H9 (cell line): Measurements from ENCODE around the gene THRB. TPM values are rescaled to one million over a fixed set of nuclear protein-coding genes. Genes with fewer than 3 reads are reported as not detected.

Experiments used
- DNase-seq: peaks from one replicate; pipeline ENCODE4 v3.0.0-alpha.2; 2017
- H2AFZ ChIP-seq: one replicate; pipeline ENCODE4 v1.6.1; 2013; ENCODE audit warnings: mild to moderate bottlenecking, low read length, control low read depth, moderate library complexity
- H2AK5ac ChIP-seq: 2 replicates; pipeline ENCODE4 v1.6.1; 2013; ENCODE audit warnings: low read length, control low read depth, mixed read lengths; ENCODE audit not compliant: insufficient read length
- H2BK120ac ChIP-seq: one replicate; pipeline ENCODE4 v1.6.1; 2013; ENCODE audit warnings: low read depth, mild to moderate bottlenecking, low read length, control low read depth, inconsistent platforms; ENCODE audit not compliant: poor library complexity, severe bottlenecking
- H2BK12ac ChIP-seq: 2 replicates; pipeline ENCODE4 v1.6.1; 2013; ENCODE audit warnings: low read length, control low read depth, mixed read lengths, low read depth; ENCODE audit not compliant: insufficient read length
- H2BK15ac ChIP-seq: 2 replicates; pipeline ENCODE4 v1.6.1; 2013; ENCODE audit warnings: low read depth, low read length, control low read depth
- H2BK20ac ChIP-seq: one replicate; pipeline ENCODE4 v1.6.1; 2013; ENCODE audit warnings: low read depth, mild to moderate bottlenecking, low read length, control low read depth, inconsistent platforms; ENCODE audit not compliant: poor library complexity, severe bottlenecking
- H2BK5ac ChIP-seq: 2 replicates; pipeline ENCODE4 v1.6.1; 2013; ENCODE audit warnings: low read length, control low read depth, mixed read lengths; ENCODE audit not compliant: insufficient read length
- H3K14ac ChIP-seq: 2 replicates; pipeline ENCODE4 v1.6.1; 2013; ENCODE audit warnings: low read length, control low read depth; ENCODE audit not compliant: insufficient read depth
- H3K18ac ChIP-seq: 2 replicates; pipeline ENCODE4 v1.6.1; 2013; ENCODE audit warnings: low read depth, mild to moderate bottlenecking, mixed read lengths, low read length, control low read depth; ENCODE audit not compliant: insufficient read length
- H3K23ac ChIP-seq: 2 replicates; pipeline ENCODE4 v1.6.1; 2013; ENCODE audit warnings: low read length, control low read depth, mixed read lengths, low read depth; ENCODE audit not compliant: insufficient read length
- H3K23me2 ChIP-seq: 2 replicates; pipeline ENCODE4 v1.6.1; 2013; ENCODE audit warnings: low read depth, mild to moderate bottlenecking, mixed read lengths, low read length, control low read depth; ENCODE audit not compliant: insufficient read length, poor library complexity, severe bottlenecking
- H3K27ac ChIP-seq: 2 replicates; pipeline ENCODE4 v1.5.1; 2013; ENCODE audit warnings: low read length, control low read depth, mixed read lengths, low read depth; ENCODE audit not compliant: insufficient read length
- H3K27me3 ChIP-seq: 2 replicates; pipeline ENCODE4 v1.6.1; 2013; ENCODE audit warnings: low read length, control low read depth, inconsistent platforms; ENCODE audit not compliant: insufficient read depth
- H3K4ac ChIP-seq: 2 replicates; pipeline ENCODE4 v1.6.1; 2013; ENCODE audit warnings: low read depth, mild to moderate bottlenecking, control low read depth, inconsistent platforms, low read length, moderate library complexity
- H3K4me1 ChIP-seq: 2 replicates; pipeline ENCODE4 v1.6.1; 2013; ENCODE audit warnings: low read length, control low read depth, inconsistent platforms; ENCODE audit not compliant: insufficient read depth
- H3K4me2 ChIP-seq: 2 replicates; pipeline ENCODE4 v1.6.1; 2013; ENCODE audit warnings: low read length, control low read depth, mixed read lengths; ENCODE audit not compliant: insufficient read length, insufficient read depth
- H3K56ac ChIP-seq: 2 replicates; pipeline ENCODE4 v1.6.1; 2013; ENCODE audit warnings: low read depth, mild to moderate bottlenecking, mixed read lengths, low read length, control low read depth; ENCODE audit not compliant: insufficient read length
- H3K79me1 ChIP-seq: 2 replicates; pipeline ENCODE4 v1.6.1; 2013; ENCODE audit warnings: low read depth, mild to moderate bottlenecking, moderate library complexity, low read length, control low read depth, inconsistent platforms; ENCODE audit not compliant: insufficient read depth, poor library complexity, severe bottlenecking
- H3K79me2 ChIP-seq: 2 replicates; pipeline ENCODE4 v1.6.1; 2013; ENCODE audit warnings: low read length, control low read depth, inconsistent platforms; ENCODE audit not compliant: insufficient read depth
- H3K9ac ChIP-seq: 2 replicates; pipeline ENCODE4 v1.6.1; 2013; ENCODE audit warnings: low read length, control low read depth, mixed read lengths; ENCODE audit not compliant: insufficient read length; ENCODE audit errors: extremely low read depth
- H3K9me3 ChIP-seq: one replicate; pipeline ENCODE4 v1.6.1; 2013; ENCODE audit warnings: low read depth, low read length, inconsistent platforms; ENCODE audit not compliant: control insufficient read depth
- H3T11ph ChIP-seq: one replicate; pipeline ENCODE4 v1.6.1; 2013; ENCODE audit warnings: mild to moderate bottlenecking, low read length, control low read depth, inconsistent platforms
- H4K20me1 ChIP-seq: one replicate; pipeline ENCODE4 v1.6.1; 2013; ENCODE audit not compliant: control insufficient read depth, insufficient read length, insufficient read depth
- H4K5ac ChIP-seq: 2 replicates; pipeline ENCODE4 v1.6.1; 2013; ENCODE audit warnings: low read depth, mild to moderate bottlenecking, mixed read lengths, low read length, control low read depth; ENCODE audit not compliant: insufficient read length
- H4K8ac ChIP-seq: replicated peaks from 2 replicates; pipeline ENCODE4 v1.6.1; 2013; ENCODE audit warnings: low read length, control low read depth, mixed read lengths, low read depth; ENCODE audit not compliant: insufficient read length
- H4K91ac ChIP-seq: 2 replicates; pipeline ENCODE4 v1.6.1; 2013; ENCODE audit warnings: low read depth, mild to moderate bottlenecking, moderate library complexity, mixed read lengths, low read length, control low read depth; ENCODE audit not compliant: insufficient read length
- H3K27ac Mint-ChIP-seq, 3 experiments: 2 replicates in 2 of 3; 3 replicates in 1 of 3; pipeline ENCODE4 v1.8.0; 2020 to 2021; ENCODE audit warnings: mixed read lengths in 3 of 3, mild to moderate bottlenecking in 1 of 3, moderate library complexity in 1 of 3
- H3K27me3 Mint-ChIP-seq: 2 replicates; pipeline ENCODE4 v1.8.0; 2021; ENCODE audit warnings: low read depth, mild to moderate bottlenecking, moderate library complexity, mixed read lengths
- H3K36me3 Mint-ChIP-seq, 3 experiments: 2 replicates in 2 of 3; 3 replicates in 1 of 3; pipeline ENCODE4 v1.8.0; 2020 to 2021; ENCODE audit warnings: low read depth in 3 of 3, mixed read lengths in 3 of 3; ENCODE audit not compliant: insufficient read depth in 1 of 3
- H3K4me1 Mint-ChIP-seq, 2 experiments: 2 replicates each; pipeline ENCODE4 v1.8.0; 2020; ENCODE audit warnings: mixed read lengths in 2 of 2
- H3K4me3 Mint-ChIP-seq, 2 experiments: 2 replicates in 1 of 2; 3 replicates in 1 of 2; pipeline ENCODE4 v1.8.0; 2020 to 2021; ENCODE audit warnings: mild to moderate bottlenecking in 2 of 2, mixed read lengths in 2 of 2, moderate library complexity in 1 of 2
- H3K9me3 Mint-ChIP-seq, 2 experiments: 2 replicates in 1 of 2; 3 replicates in 1 of 2; pipeline ENCODE4 v1.8.0; 2020; ENCODE audit warnings: mild to moderate bottlenecking in 2 of 2, mixed read lengths in 2 of 2, moderate library complexity in 1 of 2
- CTCF ChIP-seq: fragments of 200-600 bp; sonication (generic); conservative IDR thresholded peaks from 3 replicates; pipeline ENCODE4 v1.8.0; 2021; ENCODE audit warnings: antibody characterized with exemption, mild to moderate bottlenecking
- WGBS: extraction: QIAGEN DNeasy Blood & Tissue Kit; methylation state at CpG from one replicate; pipeline ENCODE4 v1.1.7; 2013; ENCODE audit warnings: missing lambda C conversion rate, low lambda C conversion rate, mixed read lengths; ENCODE audit not compliant: insufficient read length; ENCODE audit errors: extremely low coverage; 5-methylcytosine and 5-hydroxymethylcytosine counted together
- total RNA-seq: library from RNA; stranded (reverse); gene quantifications from 2 replicates; pipeline ENCODE4 v1.2.1, GENCODE V29; 2021

The THRB gene
- total RNA-seq, 1 experiment from 2014 or later: 8.6 TPM

GRCh38 chr3:24332092-24332491 is 162.6 kb downstream of the THRB start:
- Histone ChIP-seq H3K23ac (no peak overlapping the region), H3K4me1 (no peaks in the 10 kb centered on the region), H3T11ph (no peak overlapping the region), H3K18ac (no peak overlapping the region), H4K8ac (no peak overlapping the region), H3K23me2 (no peaks in the 10 kb centered on the region), H2BK12ac (no peak overlapping the region), H2BK15ac (no peak overlapping the region), H2BK20ac (no peak overlapping the region), H2BK120ac (no peak overlapping the region), H4K5ac (no peak overlapping the region), H2BK5ac (no peak overlapping the region), H3K27ac (no peak overlapping the region), H3K14ac (no peak overlapping the region), H3K79me2 (no peaks in the 10 kb centered on the region), H2AK5ac (no peak overlapping the region), H3K27me3 (no peaks in the 10 kb centered on the region), H3K9ac (no peak overlapping the region), H3K4ac (no peak overlapping the region), H3K79me1 (no peaks in the 10 kb centered on the region), H3K9me3 (no peaks in the 10 kb centered on the region), H4K91ac (no peak overlapping the region), H2AFZ (no peak overlapping the region), H3K4me2 (no peak overlapping the region), H4K20me1 (no peaks in the 10 kb centered on the region), H3K56ac (no peak overlapping the region)
- no peaks in the 10 kb centered on the region for H3K27me3 Mint-ChIP-seq
- WGBS: no CpG with 5 or more reads among the region's 3 CpGs
- H3K27ac Mint-ChIP-seq: no peak overlapping the region
- no peak for TF ChIP-seq CTCF
- no peak for DNase-seq
- H3K36me3 Mint-ChIP-seq: no peaks in the 10 kb centered on the region
- H3K4me1 Mint-ChIP-seq: no peaks in the 10 kb centered on the region
- no peak overlapping the region for H3K4me3 Mint-ChIP-seq
- H3K9me3 Mint-ChIP-seq: no peaks in the 10 kb centered on the region
